GM23338 (cell line): Measurements from ENCODE around the gene PDE5A.

Experiments
- CREB1 ChIP-seq: fragments of 250-450 bp; sonication (Bioruptor Pico); IDR thresholded peaks from 2 replicates; pipeline ENCODE4 v1.5.0; 2020; ENCODE audit warnings: low read depth, mild to moderate bottlenecking, moderate library complexity
- CTCF ChIP-seq, 2 experiments: fragments of 200-600 bp in 1 of 2; sonication (generic) in 1 of 2; conservative IDR thresholded peaks; 2 replicates each; pipeline versions ENCODE4 v1.5.1 to v1.6.1; 2016 to 2017; ENCODE audit warnings: antibody characterized with exemption in 2 of 2, low read depth in 2 of 2, mild to moderate bottlenecking in 2 of 2, moderate library complexity in 1 of 2
- EZH2 ChIP-seq: fragments of 200-600 bp; sonication (generic); IDR thresholded peaks from one replicate; pipeline ENCODE4 v1.8.0; 2017; ENCODE audit warnings: antibody characterized with exemption, mild to moderate bottlenecking, low read depth; ENCODE audit not compliant: unreplicated experiment
- EZH2phosphoT487 ChIP-seq: fragments of 200-600 bp; sonication (generic); IDR thresholded peaks from one replicate; pipeline ENCODE4 v1.8.1; 2018; ENCODE audit warnings: antibody characterized with exemption; ENCODE audit not compliant: unreplicated experiment
- POLR2AphosphoS5 ChIP-seq: IDR thresholded peaks from 2 replicates; pipeline ENCODE4 v1.6.1; 2016; ENCODE audit warnings: antibody characterized with exemption, low read depth

- TF ChIP-seq CTCF (conservative IDR thresholded peaks at IDR 0.05; ENCODE audit: low read depth in 2 of 2) (no peak), POLR2AphosphoS5 (no peak), EZH2 (no peak), EZH2phosphoT487 (no peak), CREB1 (no peak)
Observed at GRCh38 chr4:119478446-119479179, 150.0 kb downstream of the PDE5A start.
